NCI-H2171 treated with DMSO at 0.1 percent for 48 hours (cell line): ENCODE results near the gene SLC30A1.
A peak's percentile ranks its signal among the peaks of the same experiment; 100 is the strongest.
"Not testable (repeated sequence)": the region's sequence is repeated elsewhere in the genome, so short reads cannot be mapped to it uniquely, and the experiment has no call there.

Experiments used
- DNase-seq: peaks from one replicate; lab custom pipeline; 2025; lab: John Stamatoyannopoulos, UW

The SLC30A1 gene

DNA sequence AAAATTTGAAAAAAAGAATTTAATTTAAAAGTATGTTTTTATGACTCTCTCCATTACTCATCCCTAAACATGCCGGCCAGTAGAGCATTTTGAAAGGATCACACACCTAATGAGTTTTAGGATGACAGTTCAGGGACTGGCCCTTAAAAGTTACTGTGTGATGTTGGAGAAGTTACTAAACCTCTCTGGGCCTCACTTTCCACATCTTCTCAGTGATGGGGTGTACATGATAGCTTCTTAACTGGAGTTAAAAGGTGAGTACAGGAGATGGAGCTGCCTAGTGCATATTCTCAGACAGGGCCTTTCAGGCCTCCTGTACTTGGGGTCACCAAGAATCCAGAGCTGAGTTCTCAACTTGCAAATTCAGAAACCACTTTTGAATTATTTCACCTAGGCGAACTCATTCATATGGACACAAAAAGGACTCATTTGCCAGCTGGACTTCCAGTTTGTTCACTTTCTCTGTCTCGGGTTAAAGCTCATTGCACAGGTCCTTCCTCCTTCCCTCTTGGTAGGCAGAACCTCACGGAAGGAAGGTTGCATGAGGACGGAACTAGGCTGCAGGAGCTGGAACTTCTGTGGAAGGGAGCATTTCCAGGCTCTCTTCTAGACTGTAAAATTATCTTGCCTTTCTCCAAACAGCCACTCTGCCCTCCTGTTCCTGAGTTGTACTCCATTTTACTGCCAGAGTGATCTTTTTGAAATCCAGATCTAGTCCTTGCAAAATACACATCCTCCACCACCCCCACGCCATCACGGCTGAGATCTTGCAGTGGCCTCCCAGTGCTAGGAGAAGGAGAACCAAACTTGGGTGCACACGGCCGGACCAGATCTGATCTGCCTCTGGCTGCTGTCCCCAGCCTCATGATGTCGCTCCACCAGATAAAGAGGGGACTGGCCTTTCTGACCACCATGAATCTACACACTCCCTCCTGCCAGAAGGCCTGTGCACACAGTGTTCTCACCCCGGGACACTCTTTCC lies 4.3 kb upstream of the SLC30A1 start:
- DNase-seq = no peak

DNA sequence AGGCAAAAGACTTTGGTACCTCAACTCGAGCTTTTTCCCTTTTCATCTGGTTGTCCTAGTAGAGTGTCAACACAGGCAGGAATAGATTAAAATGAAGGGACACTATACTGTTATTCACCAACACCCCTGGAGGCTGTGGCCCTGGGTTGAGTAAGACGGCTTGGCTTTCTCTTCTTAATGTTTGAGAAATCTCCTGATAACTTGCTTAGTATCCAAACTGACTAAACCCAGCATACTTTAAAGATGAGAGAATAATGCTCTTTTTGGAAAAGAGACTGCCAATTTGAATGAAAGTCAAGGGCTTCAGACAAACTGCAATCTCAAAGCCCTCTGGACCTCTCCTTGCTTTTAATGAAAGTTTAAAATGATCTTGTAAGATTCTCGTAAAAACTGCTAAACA lies 2.6 kb upstream of the SLC30A1 start:
- no peak for DNase-seq

DNA sequence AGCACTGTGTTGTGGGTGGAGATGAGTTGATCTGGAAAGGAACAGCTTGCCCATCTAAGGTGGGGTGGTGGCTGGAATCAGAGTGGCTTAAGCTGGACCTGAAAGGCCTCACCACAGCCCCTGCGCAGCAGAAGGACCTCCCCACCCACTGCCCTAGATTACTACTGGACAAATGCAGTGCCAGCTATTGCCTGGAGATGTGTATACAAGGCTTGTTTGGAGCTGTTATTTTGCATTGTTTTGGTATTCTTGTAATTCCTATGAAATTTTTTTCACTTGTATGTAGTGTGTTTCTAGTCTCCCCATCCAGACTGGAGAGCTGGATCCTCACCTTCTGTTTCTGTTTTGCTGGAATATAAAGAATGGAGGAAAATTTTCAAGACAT lies 1.3 kb upstream of the SLC30A1 start:
- no peak for DNase-seq

DNA sequence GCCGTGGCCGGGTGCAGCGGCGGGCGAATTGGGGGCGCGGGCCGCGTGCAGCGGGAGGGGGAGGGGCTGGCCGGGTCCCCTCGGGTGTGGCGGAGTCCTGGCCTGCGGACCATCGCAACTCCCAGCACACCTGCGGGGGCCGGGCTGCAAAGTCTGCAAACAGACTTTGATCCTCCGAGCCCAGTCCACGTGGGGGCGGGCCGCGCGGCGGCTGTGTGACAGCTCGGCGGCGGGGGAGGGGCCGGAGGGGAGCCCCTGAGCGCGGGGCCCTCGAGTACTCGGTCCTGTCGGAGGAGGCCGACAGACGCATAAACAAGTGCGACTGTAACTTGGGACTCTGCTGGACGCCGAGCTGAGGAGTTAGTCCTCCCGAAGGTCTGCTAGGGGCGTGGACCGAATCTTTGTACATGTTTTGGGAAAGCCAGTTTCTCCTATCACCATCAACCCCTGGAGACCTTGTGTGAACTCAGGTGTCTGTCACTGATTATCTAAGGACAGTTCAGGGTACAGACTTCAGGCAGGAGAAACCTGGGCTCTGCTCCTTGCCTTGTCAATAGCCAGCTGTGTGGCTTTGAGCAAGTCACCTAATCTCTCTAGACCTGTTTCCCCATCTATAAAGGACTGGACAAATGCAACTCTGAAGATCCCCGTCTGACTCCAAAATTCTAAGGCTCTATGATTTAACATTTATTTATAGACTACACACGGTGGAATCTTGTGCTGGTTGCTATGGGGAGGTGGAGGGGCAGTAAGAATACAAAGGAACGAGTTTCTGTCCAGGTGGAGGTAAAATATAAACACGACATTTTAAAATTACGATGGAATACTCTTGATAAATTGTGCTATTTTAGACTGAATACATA lies 710 bp upstream of the SLC30A1 start:
- DNase-seq = peak; percentile 78

DNA sequence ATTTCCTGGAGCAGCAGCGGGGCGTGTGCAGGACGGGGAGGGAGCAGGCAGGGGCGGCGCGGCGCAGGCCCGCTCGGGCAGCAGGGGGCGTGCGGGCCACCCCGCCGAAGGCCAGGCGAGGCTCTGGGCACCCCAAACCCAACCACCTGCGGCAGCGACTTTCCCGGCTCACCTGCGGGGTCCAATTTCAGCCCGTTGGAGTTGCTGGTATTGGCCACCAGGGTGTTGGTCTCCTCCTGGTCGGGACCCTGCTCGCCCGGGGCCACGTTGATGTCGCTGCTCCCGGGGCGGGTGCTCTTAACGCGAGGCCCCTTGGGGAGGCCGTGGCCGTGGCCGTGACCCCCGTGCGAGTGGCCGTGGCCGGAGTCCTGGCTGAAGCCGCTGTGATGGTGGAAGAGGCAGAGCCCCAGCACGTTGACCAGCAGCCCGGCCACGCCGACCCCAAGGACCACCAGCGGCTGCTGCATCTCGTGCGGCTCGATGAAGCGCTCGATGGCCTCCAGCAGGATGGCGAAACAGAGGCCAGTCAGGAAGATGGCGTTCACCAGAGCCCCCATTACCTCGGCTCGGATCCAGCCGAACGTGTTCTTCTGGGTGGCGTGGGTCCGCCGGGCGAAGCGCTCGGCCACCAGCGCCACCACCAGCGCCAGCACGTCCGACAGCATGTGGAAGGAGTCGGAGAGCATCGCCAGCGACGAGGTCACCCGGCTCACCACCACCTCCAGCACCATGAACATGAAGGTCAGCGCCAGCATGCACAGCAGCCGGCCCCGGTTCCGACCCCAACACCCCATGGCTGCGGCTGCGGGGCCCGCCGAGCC lies 932 bp downstream of the SLC30A1 start:
- peak; percentile 67 for DNase-seq

DNA sequence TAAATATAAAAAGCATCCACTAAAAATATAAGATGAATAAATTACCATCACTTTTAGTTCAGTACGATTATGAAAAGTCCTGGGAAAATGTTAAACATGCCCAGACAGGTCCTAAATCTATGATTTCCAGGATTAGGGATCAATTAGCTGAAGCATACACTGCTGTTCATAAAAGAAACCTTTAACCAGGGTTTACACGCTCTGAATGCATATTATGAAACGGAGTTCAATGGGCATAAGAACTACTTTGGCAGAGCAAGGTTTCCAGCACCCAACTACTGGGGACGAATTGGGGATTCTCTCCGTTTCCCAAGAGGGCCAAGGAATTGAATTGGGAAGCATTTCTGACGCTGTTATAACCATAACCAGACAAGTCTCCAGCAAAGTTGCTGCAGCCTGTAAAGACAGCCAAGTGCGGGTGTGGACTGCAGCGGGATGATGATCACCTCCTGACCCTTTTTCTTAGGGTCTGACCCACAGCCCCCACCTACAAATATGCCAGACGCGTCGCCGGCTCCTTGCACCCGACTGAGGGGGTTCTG lies 1.6 kb downstream of the SLC30A1 start:
- no peak for DNase-seq

DNA sequence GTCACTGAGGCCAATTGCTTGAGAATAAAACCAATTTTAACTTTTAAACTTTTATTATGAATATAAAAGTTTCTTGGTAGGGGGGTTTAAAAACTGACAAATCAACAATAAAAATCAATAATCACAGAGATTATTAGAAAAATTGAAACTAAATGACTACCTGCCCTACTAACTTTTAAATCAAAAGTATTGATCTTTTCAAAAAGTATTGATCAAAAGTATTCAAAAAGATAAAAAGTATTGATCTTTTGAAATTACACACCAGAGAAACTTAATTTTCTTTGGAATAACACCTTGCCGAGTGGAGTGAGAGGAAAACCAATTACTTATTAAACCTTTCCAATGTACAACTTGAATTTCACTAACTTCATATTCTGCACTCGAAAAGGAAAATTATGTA lies 2.2 kb downstream of the SLC30A1 start:
- DNase-seq = no peak

DNA sequence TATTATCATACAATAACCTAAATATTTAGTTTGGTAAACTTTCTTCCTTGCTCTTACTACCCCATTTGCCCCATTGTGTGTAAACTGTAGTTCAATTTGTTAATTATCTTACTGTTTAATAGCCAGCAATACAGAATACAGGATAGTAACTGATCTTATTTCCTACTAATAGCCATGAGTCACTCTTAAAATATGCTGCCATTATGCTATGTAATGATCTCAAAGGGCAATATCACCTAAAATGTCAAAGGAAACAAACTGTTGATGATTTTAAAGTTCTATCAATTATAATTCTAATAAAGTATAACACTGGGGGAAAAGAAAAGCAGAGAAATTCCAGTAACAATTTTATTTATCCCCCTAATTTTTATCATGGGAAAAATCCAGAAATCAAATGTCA lies 4.3 kb downstream of the SLC30A1 start:
- no peak for DNase-seq

DNA sequence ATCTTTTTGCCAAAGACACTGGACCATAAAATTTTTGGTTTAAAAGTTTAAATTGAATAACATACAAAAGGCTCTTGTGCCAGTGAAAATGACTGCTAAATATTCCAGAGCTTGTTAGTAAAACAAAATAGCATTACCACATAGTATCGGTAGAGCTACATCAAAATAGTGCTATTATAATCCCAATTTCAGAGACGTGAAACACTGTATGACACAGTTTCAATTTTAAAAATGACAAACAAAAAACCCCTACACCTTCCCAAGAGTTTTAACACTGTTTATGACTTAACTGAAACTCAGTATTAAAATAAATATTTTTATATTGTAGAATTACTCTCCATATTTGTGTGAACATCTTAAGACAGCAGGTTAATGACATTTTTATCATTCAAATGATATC lies 7.0 kb downstream of the SLC30A1 start:
- DNase-seq = no peak

DNA sequence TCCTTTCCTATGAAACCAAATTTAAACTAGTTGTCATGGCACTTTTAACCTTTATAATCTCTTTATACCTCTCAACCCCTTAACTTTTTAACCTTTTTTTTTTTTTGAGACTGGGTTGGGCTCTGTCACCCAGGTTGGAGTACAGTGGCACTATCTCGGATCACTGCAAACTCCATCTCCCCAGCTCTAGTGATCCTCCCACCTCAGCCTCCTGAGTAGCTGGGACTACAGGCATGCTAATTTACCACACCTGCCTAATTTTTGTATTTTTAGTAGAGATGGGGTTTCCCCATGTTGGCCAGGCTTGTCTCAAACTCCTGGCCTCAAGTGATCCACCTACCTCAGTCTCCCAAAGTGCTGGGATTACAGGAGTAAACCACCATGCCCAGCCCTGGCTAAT lies 8.6 kb downstream of the SLC30A1 start:
- DNase-seq = not testable (repeated sequence)

DNA sequence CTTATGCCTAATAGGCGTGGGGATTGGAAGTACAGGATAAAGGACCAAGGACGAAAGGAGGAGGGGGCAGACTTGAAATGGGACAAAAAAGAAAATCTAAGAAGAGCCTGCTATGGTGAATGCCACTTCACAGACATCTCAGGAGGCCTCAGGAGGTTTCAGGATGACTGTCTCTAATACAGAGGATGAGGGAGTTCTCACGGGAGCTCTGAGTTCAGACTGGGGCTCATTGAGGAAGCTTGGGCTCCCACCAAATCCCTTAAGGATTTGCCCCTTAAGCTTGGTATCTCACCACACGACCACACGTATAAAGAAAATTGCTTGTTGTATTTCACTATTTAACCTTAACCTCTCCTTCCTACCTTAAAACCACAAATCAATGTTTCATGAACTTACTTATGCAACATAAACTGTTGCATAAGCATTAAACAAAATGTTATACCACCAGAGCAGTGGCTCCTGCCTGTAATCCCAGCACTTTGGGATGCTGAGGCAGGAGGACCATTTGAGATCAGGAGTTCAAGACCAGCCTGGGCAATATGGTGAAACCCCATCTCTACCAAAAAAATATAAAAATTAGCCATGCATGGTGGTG lies 12.4 kb downstream of the SLC30A1 start:
- no peak for DNase-seq

DNA sequence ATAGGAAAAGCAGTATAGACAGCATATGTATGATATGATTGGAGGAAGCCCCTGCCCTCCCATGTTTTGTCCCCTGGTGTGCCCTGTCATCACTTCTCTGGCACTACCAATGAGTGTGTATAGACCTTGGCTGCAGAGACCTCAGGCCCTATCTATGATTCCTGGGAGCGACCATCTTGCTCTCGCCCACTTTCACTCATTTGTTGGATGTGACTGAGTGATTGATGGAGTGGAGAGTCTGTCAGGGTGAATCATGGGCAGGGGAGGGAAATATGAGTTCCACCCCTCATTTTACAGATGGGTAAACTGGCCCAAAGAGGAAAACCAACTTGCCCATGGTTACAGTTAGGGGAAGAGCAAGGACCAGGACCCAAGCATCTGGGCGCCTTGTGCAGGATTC lies 14.9 kb downstream of the SLC30A1 start:
- no peak for DNase-seq

DNA sequence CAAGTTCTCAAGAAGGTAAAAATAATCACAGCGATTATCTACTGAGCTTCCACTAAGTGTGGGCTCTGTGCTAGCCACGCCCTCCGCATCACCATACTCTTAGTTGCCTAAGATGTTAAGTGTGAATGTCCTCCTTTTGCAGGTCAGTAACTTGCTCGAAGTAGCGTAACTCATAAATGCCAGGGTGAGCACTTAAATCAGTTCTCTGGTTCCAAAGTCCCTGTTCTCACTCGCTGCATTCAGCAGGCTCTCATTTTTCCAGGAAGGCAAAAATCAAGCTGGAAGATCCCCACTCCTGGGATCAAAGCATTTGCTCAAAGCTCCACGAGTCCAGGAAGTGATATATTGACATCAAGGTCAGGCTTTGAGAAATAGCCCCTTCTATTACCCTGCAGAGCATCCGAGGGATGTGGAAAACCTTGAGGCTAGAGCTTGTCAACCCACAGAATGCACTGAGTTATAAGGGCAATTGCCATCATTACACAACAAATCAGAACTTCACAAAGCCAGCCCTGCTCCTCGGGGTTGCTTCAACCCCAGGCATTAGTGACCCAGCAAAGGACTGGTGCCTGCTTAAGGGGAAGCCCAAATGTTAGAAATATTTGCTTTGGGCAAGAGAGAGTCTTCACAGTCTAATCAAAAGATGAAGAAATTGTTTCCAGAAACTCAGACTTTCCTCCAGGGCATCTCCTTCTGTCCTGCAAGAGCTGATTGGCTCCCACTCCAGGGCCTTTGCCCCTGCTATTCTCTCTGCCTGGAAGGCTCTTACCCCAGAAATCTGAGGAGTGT lies 19.5 kb downstream of the SLC30A1 start:
- no peak for DNase-seq

DNA sequence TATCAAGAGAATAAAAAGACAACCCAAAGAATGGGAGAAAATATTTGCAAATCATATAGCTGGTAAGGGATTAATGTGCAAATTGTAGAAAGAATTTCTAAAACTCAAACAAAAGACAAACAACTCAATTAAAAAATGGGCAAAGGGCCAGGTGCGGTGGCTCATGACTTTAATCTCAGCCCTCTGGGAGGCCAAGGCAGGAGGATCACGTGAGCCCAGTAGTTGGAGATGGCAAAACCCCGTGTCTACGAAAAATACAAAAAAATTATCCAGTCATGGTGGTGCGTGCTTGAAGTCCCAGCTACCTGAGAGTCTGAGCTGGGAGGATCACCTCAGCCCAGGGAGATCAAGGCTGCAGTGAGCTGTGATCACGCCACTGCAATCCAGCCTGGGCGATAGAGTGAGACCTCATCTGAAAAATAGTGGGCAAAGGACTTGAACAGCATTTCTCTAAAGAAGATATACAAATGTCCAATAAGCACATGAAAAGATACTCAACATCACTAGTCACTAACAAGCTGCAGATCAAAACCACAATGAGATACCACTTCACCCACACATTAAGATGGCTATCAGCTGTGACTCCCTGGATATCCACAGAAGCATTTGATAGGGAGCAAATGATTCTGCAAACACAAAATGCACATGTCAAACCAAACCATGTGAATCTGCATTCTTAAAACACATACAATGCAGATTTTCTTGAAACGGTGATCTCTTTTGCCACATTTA lies 20.9 kb downstream of the SLC30A1 start:
- DNase-seq = no peak

DNA sequence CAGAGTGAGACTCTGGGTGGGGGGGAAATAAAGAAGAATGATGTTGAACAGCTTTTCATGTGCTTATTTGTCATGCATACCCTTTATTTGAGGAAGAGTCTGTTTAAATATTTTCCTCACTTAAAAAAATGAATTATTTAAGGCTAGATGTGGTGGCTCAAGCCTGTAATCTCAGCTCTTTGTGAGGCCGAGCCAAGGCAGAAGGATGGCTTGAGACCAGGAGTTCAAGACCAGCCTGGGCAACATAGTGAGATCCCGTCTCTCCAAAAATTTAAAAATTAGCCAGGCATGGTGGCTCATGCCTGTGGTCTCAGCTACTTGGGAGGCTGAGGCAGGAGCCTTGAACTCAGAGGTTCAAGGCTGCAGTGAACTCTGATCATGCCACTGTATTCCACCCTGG lies 25.4 kb downstream of the SLC30A1 start:
- no peak for DNase-seq

DNA sequence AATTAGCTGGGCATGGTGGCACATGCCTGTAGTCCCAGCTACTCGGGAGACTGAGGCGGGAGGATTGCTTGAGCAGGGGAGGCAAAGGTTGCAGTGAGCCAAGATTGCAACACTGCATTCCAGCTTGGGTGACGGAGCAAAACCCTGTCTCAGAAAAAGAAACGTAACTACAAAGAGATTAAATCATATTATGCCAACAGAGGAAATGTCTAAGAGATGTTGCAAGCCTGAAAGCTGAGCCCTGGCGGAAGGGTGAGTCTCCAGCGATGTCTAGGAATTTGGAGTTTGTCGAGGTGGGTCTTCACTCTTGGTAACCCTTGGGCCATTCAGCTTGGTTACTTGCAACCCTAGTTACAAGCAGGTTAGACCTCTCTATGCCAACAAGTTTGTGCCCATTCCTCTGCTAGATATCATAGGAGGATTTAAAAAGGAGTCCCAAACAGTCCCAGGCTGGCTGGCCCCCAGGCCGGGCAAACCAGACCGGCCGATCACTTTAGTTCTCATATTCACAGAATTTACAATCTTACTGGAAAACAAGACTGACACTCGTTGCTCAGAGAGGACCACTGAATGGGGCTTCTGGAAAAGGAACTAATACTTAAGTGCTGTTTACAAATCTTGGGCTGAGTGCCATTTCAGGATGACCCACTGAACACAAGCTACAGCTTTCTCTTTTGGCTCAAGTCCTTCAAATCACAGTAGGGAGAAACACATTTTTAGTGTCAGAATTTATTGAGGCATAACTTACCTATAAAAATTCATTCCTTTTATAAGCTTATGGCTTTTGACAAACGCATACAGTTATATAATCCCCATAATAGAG lies 27.1 kb downstream of the SLC30A1 start:
- no peak for DNase-seq

DNA sequence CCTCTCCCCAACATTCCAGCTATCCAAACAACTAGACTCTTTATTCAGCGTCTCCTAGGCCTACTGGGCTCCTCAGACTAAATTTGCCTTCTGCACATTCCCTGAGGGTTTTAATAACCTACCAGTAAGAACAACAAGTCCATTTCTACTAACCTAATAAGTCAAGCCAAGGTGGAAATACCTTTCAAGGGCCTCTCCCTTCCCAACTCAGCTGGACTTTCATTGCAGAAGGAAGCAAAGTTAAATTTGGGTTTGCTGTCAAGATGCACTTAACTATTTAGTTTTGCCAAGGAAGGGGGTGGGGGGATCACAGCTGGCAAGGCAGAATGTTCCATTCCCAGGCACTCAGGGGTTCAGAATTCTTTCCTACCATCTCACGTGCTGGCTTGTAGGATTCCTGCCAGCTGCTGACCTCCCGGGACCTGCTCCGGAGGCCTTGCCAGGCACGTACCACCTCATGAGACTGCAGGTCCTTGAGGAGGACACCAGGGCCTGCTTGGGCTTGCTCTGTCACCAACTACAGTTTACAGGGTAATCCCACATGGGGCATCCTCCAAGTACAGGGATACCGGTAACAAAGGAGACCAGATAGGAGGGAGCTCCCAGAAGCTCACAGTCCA lies 29.8 kb downstream of the SLC30A1 start:
- peak; percentile 51 for DNase-seq

DNA sequence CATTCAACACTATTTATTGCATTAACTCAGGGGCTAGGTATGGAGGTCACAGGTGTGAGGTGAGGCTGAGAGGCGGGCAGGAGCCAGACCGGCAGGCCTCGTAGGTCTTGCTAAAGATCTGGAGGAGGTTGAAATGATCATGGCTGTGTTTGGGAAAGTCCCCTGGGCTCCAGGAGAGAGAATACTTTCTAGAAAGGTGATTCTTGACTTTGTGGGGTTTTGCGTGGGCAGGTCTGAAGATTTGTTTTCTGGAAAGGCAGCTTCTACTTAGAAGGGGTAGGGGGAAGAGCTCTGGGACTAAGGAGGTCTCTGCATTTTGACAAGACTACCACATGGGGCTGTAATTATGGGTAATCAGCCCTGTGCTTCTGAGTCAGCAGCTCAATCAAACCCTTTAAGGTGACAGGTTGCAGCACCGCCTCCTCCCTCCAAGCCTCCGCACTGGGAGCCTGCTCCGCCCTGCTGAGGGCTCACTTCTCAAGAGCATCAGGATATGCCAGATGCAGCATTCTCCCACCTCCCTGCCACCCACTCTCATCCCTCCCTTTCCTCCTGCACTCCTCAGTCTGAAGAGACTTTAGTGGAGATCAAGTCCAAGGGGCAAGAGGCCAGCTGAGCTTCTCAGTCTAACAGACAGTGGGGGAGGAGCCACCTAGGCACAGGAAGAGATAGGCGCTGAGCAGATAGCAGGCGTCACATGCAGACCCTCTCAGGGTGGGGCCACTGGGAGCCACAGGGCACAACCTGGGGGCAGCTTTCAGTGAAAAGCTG lies 30.5 kb downstream of the SLC30A1 start:
- peak; percentile 90 for DNase-seq
